ENCODE results near the gene LRRC42. TPM values are rescaled to one million over a fixed set of nuclear protein-coding genes. Genes with fewer than 3 reads are reported as not detected.
"Not testable (repeated sequence)": the region's sequence is repeated elsewhere in the genome, so short reads cannot be mapped to it uniquely, and the experiment has no call there.

The LRRC42 gene
- total RNA-seq, 2 donors from 2014 or later, result 10.5 to 10.6 TPM

DNA sequence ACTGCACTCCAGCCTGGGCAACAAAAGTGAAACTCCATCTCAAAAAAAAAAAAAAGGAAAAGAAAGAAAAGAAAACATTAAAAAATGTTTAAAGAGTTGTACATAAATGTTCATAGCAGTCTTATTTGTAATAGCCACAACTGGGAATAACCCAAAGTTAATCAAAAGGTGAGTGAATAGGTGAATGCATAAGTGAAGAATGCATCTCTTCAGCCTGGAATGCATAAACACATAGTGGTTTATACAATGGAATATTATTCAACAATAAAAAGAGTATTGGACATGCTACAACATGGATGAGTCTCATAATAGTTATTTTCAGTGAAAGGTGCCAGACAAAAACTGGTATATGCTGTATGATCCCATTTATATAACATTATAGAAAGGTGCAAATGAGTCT, 53.8 kb downstream of the LRRC42 start:
- no peaks in the 10 kb centered on the region for H3K9me3 ChIP-seq
- TF ChIP-seq, protein P1, sequence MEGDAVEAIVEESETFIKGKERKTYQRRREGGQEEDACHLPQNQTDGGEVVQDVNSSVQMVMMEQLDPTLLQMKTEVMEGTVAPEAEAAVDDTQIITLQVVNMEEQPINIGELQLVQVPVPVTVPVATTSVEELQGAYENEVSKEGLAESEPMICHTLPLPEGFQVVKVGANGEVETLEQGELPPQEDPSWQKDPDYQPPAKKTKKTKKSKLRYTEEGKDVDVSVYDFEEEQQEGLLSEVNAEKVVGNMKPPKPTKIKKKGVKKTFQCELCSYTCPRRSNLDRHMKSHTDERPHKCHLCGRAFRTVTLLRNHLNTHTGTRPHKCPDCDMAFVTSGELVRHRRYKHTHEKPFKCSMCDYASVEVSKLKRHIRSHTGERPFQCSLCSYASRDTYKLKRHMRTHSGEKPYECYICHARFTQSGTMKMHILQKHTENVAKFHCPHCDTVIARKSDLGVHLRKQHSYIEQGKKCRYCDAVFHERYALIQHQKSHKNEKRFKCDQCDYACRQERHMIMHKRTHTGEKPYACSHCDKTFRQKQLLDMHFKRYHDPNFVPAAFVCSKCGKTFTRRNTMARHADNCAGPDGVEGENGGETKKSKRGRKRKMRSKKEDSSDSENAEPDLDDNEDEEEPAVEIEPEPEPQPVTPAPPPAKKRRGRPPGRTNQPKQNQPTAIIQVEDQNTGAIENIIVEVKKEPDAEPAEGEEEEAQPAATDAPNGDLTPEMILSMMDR (IDR thresholded peaks at IDR 0.05), result no peak
- no peak overlapping the region for H3K4me3 ChIP-seq
- no peak for DNase-seq (ENCODE audit: low spot score)
- H3K27ac ChIP-seq, result no peak overlapping the region
- no peaks in the 10 kb centered on the region for H3K36me3 ChIP-seq
- no peaks in the 10 kb centered on the region for H3K4me1 ChIP-seq
- H3K27me3 ChIP-seq, result no peaks in the 10 kb centered on the region

DNA sequence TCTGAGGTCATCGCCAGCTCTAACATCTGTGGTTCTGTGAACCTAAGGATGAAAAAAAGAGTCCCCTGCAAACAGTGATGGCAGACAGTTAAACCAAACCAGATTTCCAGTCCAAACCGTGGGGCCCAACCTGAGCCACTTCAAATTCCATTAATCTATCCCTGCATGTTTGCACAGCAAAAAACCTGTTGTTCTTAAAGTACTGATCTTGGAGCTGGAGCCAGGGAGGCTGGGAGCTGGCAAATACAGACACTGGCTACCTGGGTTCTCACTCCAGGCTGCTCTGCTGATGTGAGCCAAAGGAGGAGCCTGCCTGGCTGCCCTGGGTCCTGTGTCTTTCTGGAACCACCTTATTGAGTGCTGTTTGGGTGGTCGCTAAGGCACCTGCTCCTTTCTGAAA, 55.4 kb downstream of the LRRC42 start:
- DNase-seq (ENCODE audit: low spot score), result no peak
- Histone ChIP-seq H3K4me1 (no peaks in the 10 kb centered on the region), H3K27ac (no peak overlapping the region)

DNA sequence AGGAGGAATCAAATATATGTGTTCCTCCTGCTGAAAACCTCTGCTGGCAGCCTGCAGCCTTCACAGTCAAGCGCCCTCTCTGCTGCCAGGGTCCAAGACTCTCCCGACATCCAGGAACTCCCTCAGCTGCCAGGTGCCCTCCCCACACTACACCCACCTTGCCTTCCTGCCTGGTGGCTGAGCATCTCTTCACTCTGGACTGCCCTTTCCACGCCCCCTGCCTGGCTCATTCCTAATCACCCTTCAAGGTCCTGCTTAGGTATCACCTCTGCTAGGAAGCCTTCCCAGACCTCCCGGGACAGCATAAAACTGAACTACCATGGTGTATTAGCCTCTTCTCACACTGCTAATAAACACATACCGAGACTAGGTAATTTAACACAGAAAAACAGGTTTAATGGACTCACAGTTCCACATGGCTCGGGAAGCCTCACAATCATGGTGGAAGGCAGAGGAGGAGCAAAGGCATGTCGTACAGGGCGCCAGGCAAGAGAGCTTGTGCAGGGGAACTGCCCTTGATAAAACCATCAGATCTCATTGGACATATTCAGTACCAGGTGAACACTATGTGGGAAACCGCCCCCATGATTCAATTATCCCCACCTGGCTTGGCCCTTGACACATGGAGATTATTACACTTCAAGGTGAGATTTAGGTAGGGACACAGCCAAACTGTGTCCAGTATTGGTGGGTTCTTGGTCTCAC, 56.5 kb downstream of the LRRC42 start:
- Histone ChIP-seq H3K4me1 (no peaks in the 10 kb centered on the region), H3K36me3 (no peaks in the 10 kb centered on the region), H3K27me3 (no peaks in the 10 kb centered on the region), H3K9me3 (no peaks in the 10 kb centered on the region), H3K27ac (no peak overlapping the region), H3K4me3 (no peak overlapping the region)
- TF ChIP-seq, protein P1 (IDR thresholded peaks at IDR 0.05), result no peak
- no peak for DNase-seq (ENCODE audit: low spot score)

More for the DNA sequence above, 55.4 kb downstream of the LRRC42 start:
- no peaks in the 10 kb centered on the region for H3K27me3 ChIP-seq
- no peak overlapping the region for H3K4me3 ChIP-seq
- H3K36me3 ChIP-seq, result no peaks in the 10 kb centered on the region
- H3K9me3 ChIP-seq, result no peaks in the 10 kb centered on the region
- TF ChIP-seq, protein P1 (IDR thresholded peaks at IDR 0.05), result no peak

DNA sequence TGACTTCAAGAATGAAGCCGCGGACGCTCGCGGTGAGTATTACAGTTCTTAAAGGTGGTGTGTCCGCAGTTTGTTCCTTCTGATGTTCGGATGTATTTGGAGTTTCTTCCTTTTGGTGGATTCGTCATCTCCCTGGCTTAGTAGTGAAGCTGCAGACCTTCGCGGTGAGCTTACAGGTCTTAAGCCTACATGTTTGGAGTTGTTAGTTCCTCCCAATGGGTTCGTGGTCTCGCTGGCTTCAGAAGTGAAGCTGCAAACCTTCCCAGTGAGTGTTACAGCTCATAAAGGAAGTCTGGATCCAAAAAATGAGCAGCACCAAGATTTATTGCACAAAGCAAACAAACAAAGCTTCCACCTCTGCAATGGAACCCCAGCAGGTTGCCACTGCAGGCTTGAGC, 57.1 kb downstream of the LRRC42 start:
- Histone ChIP-seq H3K4me3 (no peak overlapping the region), H3K36me3 (no peaks in the 10 kb centered on the region), H3K27me3 (no peaks in the 10 kb centered on the region), H3K27ac (no peak overlapping the region), H3K4me1 (no peaks in the 10 kb centered on the region), H3K9me3 (no peaks in the 10 kb centered on the region)
- no peak for DNase-seq (ENCODE audit: low spot score)
- TF ChIP-seq, protein P1 (IDR thresholded peaks at IDR 0.05), result no peak

DNA sequence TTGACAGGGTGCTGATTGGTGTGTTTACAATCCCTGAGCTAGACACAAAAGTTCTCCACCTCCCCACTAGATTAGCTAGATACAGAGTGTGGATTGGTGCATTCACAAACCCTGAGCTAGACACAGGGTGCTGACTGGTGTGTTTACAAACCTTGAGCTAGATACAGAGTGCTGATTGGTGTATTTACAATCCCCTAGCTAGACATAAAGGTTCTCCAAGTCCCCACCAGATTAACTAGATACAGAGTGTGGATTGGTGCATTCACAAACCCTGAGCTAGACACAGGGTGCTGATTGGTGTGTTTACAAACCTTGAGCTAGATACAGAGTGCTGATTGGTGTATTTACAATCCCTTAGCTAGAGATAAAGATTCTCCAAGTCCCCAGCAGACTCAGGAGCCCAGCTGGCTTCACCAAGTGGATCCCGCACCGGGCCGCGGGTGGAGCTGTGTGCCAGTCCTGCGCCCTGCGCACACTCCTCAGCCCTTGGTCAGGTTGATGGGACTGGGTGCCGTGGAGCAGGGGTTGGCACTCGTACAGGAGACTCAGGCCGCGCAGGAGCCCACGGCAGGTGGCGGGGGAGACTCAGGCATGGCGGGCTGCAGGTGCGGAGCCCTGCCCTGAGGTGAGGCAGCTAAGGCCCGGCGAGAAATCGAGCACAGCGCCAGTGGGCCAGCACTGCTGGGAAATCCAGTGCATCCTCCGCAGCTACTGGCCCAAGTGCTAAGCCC, 57.8 kb downstream of the LRRC42 start:
- H3K27ac ChIP-seq; H3K4me3 ChIP-seq; H3K27me3 ChIP-seq; DNase-seq (ENCODE audit: low spot score); H3K36me3 ChIP-seq; H3K9me3 ChIP-seq; H3K4me1 ChIP-seq: not testable (repeated sequence)

DNA sequence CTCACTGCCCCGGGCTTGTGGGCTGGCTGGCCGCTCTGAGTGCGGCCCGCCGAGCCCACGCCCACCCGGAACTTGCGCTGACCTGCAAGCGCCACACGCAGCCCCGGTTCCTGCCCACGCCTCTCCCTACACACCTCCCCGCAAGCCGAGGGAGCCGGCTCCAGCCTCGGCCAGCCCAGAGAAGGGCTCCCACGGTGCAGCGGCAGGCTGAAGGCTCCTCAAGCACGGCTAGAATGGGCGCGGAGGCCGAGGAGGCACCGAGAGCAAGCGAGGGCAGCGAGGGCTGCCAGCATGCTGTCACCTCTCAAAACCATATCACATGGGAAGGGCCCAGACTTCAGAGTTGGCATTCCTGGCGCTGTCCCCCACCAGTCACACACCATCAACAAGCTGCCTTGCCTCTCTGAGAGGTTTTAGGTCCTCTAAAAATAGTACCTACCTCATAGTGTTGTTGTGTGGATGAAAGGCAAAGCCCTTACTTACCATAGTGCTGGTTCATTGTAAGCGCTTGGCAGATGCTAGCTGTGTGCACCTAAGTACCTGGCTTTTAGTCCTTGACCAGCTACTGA, 58.4 kb downstream of the LRRC42 start:
- no peaks in the 10 kb centered on the region for H3K27me3 ChIP-seq
- no peaks in the 10 kb centered on the region for H3K36me3 ChIP-seq
- TF ChIP-seq, protein P1 (IDR thresholded peaks at IDR 0.05), result no peak
- DNase-seq (ENCODE audit: low spot score), result no peak
- H3K9me3 ChIP-seq, result no peaks in the 10 kb centered on the region
- no peaks in the 10 kb centered on the region for H3K4me1 ChIP-seq
- no peak overlapping the region for H3K4me3 ChIP-seq
- no peak overlapping the region for H3K27ac ChIP-seq

All from right atrium auricular region (tissue), 2 donors.